HG03457 (cell line): ENCODE data around the gene POLR3A.
A peak's percentile ranks its signal among the peaks of the same experiment; 100 is the strongest.
"Not testable (repeated sequence)": the region's sequence is repeated elsewhere in the genome, so short reads cannot be mapped to it uniquely, and the experiment has no call there.

Experiments used
- ATAC-seq: cut with Tn5 transposase; IDR thresholded peaks from one replicate; pipeline ENCODE4 v1.9.1; 2021; ENCODE audit warnings: moderate number of reproducible peaks; ENCODE audit not compliant: unreplicated experiment

POLR3A gene

DNA sequence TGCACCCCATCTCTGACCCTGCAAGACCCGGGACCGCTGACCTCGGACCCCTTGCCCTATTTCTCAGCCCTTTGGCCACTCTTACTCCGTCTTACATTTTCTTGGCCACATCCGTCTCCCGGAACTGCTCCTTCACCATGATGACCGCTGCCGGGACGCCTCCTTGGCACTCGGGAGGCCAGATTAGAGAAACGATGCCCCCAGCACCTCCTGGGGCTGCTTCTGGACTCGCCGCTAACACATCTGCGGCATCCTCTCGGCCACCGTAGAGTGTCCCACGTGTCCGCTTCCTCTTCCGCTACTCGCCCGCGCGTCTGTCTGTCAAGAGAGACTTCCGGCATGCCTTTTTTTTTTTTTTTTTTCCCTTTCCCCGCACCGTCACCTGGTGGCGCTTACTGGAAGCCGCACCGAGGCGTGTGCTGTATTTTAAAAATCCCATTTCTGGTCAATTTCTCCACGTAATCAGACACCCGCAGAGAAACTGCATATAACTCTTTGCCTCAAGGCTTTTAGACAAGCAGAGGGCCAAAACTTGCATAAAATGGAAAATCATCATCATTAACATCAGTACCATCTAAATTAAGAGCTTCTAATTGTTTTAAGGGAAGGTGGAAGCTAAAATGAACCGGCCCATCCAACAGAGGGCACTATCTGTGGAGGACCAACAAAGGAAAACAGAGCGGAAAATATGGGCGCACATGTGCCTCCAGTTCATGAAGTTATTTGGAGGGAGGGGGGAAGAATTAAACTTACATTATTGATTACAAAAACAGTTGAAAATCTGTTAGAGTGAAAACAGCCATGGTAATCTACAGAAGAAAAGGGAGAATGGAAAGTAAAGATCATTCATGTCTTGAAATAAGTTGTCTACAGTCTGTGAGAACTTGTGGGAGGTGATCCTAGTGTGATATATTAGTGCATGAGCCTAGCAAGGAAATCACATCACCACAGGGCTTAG lies at the start of gene POLR3A:
Gene POLR3A, minus strand, starts transcription at position 247 of the 958 bp plus-strand sequence. Its CDS starts 108 bp downstream, at position 139.
- peak; percentile 46 for ATAC-seq

DNA sequence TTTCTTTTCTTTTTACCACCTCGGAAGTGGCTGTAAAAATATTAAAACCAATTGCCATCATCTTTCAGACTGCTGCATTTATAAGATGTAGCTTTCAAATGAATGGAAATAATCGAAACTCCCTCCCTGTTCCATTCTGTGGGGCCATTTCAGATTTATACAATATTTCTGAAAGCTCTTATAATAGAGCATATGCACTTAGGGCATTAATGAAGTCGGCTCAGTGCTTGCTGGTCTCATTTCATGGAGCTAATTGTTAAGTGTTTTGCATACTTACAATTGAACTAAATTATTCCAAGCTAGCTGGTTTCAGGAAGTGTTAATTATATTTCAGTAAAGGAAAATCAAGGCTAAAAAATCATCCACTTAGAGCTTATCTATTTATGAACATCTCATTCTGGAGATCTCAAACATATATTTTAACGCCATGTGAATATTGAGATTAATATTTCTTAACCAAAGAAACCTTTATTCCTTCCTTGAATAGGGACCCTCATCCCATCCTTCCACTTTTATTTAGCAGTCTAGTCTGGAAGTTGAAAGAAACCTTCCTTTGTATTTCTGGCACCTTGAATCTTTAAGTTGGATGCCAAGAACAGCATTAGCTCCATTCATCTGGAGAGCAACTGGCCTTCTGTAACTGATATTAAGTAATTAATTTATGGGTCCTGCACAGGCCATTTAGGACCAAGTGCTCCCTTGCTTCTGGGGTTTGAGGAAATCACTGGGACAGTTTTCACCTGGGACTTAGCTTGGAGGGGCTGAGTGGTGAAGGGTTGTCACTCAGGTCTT lies 49.4 kb upstream of the POLR3A start:
- ATAC-seq, result no peak

DNA sequence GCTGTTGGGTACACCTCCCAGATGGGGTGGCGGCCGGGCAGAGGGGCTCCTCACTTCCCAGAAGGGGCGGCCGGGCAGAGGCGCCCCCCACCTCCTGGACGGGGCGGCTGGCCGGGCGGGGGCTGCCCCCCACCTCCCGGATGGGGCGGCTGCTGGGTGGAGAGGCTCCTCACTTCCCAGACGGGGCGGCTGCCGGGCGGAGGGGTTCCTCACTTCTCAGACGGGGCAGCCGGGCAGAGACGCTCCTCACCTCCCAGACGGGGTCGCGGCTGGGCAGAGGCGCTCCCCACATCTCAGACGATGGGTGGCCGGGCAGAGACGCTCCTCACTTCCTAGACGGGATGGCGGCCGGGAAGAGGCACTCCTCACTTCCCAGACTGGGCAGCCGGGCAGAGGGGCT lies 46.5 kb upstream of the POLR3A start:
- ATAC-seq, result not testable (repeated sequence)

DNA sequence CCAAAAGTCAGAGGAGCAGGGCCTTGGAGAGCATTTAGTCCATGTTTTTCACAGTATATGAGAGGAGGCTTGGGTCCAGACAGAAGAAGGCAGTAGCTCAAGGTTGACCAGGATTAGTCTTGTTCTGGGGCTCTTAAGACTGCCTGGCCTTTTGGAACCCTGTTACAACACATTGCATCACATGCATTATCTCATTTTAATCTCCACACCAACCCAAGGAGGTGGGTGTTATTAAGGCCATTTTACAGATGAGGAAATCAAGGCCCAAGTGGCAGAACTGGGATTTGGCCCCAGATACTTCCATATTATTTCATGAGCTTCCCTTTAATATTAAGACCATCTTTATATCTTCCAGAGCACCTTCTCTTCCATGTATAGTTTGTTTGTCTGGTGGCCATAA lies 43.2 kb upstream of the POLR3A start:
- no peak for ATAC-seq

DNA sequence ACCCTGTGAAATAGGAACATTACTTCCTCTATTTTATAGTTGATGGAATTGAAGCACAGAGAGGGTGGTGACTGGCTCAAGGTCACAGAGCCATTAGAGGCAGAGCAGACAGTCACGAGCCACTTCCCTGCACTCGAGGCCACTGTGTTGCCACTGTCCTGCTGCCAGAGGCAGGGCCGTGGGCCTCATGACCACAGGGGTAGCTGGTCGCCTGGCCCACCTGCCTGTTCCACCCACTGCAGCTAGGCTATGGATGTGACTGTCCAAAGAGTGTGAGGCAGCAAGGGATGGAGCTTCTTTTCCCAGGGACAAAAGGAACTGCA lies 42.5 kb upstream of the POLR3A start:
- no peak for ATAC-seq

DNA sequence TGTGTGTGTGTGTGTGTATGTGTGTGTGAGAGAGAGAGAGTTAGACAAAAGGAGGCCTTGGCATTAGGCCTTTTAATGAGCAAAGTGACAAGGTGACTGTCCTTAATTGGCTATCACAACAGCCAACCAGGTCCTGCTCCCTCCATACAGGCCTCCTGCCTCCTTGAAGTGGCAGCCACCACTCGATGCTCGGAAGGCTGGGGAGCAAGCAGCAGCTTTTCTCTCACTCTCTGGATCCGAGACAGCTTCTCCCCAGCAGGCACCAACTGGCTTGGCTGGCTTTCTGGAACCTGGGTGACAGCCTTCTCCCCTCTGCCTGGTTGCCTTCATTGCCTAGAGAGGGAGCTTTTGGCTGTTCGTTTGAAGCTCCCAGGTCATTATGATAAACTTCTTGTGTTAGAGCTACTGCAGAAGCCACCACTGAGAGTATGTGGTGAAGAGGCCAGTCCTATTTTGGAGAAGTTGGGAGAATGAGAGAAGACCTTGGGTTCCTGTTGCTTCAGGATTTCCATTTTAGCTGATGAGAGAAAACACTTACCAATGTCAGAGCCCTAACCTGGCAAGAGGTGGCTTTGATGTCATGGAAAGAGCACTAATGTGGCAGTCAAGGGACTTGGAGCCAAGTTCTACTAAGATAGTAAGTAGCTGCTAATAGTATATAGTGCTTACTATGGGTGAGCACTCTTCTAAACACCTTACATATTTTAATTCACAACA lies 42.0 kb upstream of the POLR3A start:
- no peak for ATAC-seq

DNA sequence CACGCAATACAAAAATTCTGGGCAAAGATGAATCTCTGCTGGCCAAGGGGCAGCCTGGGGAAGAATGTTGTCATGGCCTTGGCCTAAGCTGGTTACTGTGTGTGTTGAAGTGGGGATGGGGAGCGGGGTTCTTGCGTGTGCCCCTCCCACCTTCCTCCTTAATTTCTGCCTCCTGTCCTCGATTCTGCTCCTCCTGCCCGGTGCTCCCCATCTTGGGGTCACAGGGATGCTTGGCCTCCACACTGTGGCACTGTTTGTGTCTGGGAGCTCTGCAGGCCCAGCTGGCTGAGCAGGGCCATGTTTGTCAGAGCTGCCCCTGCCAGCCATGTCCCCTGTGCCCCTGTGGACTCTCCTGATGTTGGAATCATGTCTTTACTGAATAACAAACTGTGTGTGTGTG lies 41.4 kb upstream of the POLR3A start:
- ATAC-seq, result no peak

DNA sequence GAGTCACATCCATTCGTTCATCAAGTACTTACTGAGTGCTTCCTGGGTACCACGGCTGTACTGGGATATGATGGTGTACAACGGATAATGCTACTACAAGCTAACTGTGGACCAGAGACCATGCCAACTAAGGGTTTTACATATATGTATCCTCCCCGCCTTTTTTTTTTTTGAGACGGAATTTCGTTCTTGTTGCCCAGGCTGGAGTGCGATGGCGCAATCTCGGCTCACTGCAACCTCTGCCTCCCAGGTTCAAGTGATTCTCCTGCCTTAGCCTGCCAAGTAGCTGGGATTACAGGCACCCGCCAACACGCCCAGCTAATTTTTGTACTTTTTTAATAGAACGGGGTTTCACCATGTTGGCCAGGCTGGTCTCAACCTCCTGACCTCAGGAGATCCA lies 40.7 kb upstream of the POLR3A start:
- ATAC-seq, result not testable (repeated sequence)

DNA sequence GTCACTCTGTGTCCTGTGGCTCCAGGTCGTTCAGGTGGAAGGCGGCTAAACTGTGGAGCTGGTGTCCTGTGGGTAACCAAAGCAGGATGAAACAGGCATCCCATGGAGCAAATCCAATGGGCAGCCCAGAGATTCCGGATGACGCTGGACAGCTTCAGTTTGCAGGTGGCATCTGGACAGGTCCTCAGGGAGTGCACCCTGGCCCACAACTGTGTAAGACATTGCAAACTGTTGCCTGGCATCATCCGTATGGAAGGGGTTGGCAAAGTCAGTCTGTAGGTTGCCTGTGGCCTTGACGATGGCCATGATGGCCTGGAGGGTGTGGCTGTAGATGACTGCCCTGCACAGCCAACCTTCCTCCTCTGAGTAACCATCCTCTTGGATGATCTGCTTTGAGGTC lies 39.8 kb upstream of the POLR3A start:
- no peak for ATAC-seq

DNA sequence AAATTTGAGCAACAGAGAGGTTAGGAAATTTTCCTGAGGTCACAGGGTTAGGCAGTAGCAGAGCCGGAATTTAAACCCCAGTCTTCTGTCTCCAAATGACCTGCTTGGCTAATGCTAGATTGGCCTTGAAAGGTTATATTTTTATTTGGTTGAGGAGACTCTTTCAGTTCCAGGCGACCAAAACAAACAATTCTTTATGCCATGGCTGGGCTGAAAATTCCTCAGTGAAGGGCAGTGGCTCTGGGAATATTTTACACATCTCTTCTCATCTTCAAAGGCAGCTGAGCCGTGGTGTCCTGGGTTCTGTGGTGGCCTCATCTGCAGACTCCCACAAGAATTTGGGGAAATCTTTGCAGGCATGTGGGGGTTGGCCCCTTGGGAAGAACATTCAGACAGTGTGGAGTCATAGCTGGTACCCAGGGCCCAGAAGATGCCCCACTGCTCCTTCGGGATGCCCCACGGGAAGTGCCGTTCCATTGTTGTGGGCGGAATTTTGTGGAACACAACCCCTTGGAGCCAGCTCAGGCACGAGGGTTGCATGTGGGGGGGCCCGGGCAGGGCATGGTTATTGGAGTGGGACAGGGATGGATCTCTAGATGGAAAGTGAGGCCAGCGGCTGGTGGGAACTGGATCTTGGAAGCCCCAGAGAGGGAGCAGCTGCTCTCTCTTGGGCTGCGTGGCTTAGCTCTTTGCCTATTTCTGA lies 37.6 kb upstream of the POLR3A start:
- ATAC-seq, result no peak

DNA sequence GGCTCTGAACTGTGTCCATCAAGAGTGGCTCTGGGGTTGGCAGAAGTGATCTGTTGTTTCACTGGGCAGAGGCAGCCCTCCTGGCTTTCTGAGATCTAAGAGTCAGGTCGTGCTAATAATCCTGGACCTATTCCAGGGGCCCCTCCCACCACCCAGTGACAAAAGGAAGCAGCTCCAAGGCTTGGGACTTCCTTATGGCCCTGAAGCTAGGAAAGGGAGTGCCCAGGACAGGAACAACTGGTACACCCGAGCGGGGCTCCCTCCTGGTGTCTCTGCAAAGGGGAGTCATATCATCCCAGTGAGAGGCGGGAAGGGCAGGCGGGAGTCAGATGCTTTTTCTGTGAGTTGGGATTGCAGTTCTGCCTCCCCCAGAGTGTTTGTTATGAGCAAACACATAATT lies 36.7 kb upstream of the POLR3A start:
- ATAC-seq, result no peak

DNA sequence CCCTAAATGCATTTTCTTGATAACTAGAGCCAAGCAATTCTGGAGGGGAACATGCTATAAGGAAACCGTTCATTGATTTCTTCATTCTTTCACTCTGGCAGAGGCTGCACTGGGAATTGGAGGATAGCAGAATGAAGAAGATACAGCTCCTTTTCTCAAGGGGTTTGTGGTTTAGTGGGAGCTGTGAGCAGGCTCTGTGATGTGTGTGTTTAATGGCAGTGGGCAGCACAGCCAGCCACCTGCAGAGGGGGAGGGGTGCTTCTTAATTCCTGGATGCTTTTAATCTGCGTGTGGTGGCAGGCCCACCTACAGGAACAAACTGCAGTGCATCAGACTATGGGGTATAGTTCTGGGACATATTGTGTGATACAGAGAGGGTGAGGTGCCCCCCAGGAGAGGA lies 36.3 kb upstream of the POLR3A start:
- ATAC-seq, result no peak

DNA sequence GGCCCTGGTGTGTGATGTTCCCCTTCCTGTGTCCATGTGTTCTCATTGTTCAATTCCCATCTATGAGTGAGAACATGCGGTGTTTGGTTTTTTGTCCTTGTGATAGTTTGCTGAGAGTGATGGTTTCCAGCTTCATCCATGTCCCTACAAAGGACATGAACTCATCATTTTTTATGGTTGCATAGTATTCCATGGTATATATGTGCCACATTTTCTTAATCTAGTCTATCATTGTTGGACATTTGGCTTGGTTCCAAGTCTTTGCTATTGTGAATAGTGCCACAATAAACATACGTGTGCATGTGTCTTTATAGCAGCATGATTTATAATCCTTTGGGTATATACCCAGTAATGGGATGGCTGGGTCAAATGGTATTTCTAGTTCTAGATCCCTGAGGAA lies 35.6 kb upstream of the POLR3A start:
- not testable (repeated sequence) for ATAC-seq

DNA sequence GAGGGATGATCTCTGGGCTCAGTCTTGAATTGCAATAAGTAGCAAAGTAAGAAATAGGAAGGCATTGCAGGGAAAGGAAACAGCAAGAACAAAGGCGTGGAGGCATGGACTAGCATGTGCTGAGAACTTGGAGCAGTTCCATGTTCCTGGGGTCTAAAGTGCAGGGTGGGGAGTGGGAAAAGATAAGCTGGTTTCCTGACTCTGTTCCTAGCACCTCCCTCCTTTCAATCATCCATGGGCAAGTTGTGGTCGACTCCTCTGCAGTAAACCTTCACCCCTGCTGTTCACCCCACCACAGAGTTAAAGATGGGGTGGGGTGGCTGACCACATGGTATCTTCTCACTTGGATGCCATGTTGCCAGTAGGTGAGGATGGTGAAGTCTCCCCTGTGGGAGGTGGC lies 33.9 kb upstream of the POLR3A start:
- no peak for ATAC-seq

DNA sequence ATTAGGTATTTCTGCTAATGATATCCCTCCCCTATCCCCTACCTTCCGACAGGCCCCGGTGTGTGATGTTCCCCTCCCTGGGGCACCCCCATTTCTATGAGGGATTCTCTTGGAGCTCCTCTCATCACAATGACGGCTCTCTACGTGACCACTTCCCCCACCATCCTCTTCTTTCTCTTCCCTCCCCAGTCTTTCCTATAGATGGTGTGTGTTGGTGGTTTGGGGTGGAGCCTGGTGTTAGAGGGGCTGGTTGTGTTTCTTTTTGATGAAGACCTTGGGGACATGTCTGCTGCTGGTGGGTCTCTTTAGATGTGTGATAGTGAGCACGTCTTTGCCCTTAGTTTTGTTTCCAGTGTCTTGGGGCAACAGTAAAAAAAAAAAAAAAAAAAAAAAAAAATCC lies 33.0 kb upstream of the POLR3A start:
- ATAC-seq, result no peak

DNA sequence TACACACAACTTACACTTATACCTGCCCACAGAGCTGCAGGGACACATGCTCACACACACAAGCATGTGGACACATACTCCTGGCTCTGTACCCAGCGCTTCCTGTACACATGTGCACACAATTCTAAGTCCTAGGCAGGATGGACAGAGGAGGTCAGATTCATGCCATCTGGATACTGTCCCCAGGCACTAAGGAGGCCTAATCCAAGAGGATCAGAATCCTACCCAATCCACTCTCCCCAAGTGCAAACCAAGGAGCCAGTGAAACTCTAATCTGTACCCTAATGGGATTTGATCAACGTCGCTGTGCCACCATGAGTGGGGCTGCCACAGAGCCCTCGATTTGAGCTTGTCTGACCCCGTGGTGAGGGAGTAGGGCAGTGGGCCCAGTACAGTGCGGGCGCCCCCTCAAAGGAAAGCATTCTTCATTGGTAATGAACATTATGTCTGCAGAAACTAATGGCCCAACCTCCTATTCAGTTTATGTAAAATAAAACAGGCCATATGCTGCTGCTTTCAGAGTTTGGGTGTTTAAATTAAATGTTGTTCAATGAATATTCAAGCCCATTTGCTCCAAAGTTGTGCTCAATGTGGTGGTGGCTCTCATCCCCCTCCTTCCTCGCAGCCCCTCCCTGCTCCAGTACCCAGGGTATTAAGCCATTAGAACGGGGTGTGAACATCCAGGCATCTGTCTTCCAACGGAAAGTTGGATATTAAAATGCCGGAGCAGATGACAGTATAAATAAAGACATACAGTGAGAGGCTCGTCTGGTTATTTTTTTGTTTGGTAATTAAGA lies 30.8 kb upstream of the POLR3A start:
- no peak for ATAC-seq

DNA sequence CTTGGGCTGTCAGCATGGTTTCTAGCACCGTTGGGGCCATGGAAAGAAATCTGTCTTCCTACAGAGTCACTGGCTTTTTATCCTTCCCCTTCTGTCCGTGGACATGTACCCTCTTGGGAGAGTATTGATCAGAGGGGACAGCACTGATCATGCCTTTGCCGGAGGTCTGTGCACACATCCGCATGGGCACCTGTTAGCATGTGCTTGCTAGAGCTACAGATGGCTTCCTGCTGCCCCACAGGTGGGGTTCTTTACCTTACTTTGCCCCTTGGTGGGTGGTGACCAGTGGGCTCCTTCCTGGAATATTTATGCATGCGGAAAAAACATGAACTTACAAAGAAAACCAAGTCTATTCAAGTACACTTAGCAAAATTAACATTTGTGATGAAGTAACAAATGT lies 29.2 kb upstream of the POLR3A start:
- ATAC-seq, result no peak

DNA sequence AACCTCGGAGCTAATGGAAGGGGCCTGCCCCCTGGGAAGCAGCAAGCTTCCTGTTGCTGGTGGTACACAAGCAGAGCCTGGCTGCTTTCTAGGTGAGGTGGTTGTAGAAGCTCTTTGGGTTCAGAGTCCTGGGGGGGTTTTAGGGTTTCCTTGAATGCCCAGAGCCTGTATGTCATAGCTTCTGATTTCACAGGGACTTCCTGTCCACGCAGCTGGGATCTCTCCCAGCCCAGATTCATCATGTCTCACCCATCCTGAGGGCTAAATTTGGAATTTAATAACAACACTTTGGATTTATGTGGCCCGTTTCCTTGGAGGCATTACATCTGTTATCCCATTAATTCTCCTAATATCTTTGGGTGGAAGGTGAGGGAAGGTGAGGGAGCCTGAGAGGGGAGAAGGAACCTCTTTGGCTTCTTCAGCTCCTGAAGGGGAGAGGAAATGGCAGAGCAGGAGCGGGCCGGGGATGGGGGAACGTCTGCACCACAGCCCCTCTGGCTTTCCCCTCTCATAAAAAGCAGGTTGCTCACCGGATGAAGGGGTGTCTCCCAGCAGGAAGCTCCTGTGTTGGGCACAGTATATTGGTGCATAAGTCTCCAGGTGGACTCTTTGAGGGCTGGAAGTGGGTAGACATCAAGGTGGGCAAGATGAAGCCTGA lies 24.0 kb upstream of the POLR3A start:
- ATAC-seq, result no peak

DNA sequence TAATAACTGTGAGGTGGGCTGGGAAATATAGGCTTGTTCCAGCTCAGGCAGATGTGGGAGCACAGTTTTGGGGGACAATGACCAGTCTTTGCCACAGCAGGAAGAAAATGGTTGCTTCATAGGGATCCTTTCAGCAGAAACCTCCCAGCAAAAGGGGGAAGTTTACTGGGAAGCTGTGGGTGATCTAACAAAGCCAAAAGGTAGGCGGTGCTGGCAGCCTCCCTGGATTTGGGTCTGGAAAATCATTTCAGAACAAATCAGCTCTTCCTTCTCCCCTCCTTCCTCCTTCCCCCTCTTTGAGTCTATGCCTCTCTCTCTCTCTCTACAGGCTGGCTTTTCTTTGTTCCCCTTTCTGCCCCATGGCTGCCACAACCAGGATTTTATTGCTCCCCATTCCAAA lies 20.5 kb upstream of the POLR3A start:
- ATAC-seq, result no peak
